ENCODE measurements around the gene BPIFA2. TPM values are rescaled to one million over a fixed set of nuclear protein-coding genes. Genes with fewer than 3 reads are reported as not detected.
A peak's percentile ranks its signal among the peaks of the same experiment; 100 is the strongest.

Gene BPIFA2
- total and polyA plus RNA-seq, 12 donors, result not detected

DNA sequence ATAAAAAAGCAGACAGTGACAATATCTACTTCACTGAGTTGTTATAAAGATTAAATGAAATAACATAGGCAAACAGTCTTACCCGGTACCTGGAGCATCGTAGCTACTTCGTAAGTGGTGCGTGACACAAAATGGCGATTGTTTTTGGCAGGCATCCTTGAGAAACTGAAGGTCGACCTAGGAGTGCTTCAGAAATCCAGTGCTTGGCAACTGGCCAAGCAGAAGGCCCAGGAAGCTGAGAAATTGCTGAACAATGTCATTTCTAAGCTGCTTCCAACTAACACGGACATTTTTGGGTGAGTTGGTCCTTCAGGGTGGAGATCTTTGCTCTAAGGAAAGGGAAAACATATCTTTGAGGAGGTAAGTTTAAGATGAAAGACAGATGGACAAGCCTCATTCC lies 4.8 kb downstream of the BPIFA2 start:
- Histone ChIP-seq H3K4me3 (no peak overlapping the region), H3K27me3 (no peaks in the 10 kb centered on the region), H3K36me3 (replicated peaks in 1 of 2) (no peaks in the 10 kb centered on the region), H3K27ac (no peak overlapping the region), H3K4me1 (replicated peaks in 1 of 2) (no peaks in the 10 kb centered on the region), H3K9me3 (replicated peaks in 1 of 3) (peaks cover 0 to 8% (median 0%) of the 10 kb centered on the region in 3 donors)
- WGBS, 4 donors, result 21 to 33% (median 31%) methylated on average over 7 of the region's 7 CpGs
- intact Hi-C loops (cut with DNase I), result no loop called here
- TF ChIP-seq CTCF (IDR thresholded peaks at IDR 0.05), result no peak
- no peak for TF ChIP-seq POLR2A (IDR thresholded peaks at IDR 0.05)
- peak; percentile 21 to 79 (median 70) for DNase-seq

DNA sequence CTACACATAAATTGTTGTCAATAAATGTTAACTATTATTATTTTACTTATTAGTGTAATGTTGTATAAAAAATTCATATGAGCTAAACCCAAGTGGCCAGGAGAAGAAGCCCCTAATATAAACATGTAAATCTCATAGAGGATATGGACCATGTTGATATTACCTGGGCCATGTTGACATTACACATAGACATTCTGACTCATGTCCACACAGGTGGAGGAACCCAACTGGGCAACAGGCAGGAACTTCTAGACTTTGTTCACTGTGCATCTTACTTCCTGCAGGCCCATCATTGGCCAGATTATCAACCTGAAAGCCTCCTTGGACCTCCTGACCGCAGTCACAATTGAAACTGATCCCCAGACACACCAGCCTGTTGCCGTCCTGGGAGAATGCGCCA lies 7.2 kb downstream of the BPIFA2 start:
- Histone ChIP-seq H3K9me3 (replicated peaks in 1 of 3) (no peaks in the 10 kb centered on the region), H3K27ac (no peak overlapping the region), H3K27me3 (no peaks in the 10 kb centered on the region), H3K36me3 (replicated peaks in 1 of 2) (no peaks in the 10 kb centered on the region), H3K4me1 (replicated peaks in 1 of 2) (no peaks in the 10 kb centered on the region), H3K4me3 (no peak overlapping the region)
- TF ChIP-seq POLR2A (IDR thresholded peaks at IDR 0.05) (no peak), CTCF (IDR thresholded peaks at IDR 0.05) (no peak)
- 84 to 95% (median 92%) methylated on average over 3 of the region's 3 CpGs for WGBS, 4 donors
- no peak for DNase-seq
- intact Hi-C loops (cut with DNase I), result no loop called here

DNA sequence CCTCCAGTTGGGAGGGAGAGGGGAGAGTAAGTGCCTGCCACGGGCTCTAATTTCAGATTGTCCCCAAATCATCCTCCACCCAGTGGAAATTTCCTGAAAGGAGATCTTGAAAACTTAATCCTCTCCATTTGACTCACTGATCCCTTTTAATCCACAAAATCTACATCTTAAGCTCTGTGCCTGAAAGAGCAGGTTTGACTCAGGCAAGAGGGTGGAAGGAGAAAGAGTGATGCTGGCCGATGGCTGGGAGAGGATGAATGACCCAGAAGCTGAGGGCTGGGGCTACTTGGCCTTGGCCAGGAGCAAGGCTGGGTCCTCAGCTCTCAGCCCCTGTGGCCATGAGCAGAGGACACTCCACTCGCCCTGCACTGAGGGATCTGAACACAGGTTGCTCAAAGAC lies 8.1 kb downstream of the BPIFA2 start:
- Histone ChIP-seq H3K27ac (no peak overlapping the region), H3K27me3 (no peaks in the 10 kb centered on the region), H3K36me3 (replicated peaks in 1 of 2) (no peaks in the 10 kb centered on the region), H3K4me3 (no peak overlapping the region), H3K9me3 (replicated peaks in 1 of 3) (no peaks in the 10 kb centered on the region), H3K4me1 (replicated peaks in 1 of 2) (no peaks in the 10 kb centered on the region)
- no peak for DNase-seq
- intact Hi-C loops (cut with DNase I), result no loop called here
- WGBS, 4 donors, result 62 to 84% (median 77%) methylated on average over 3 of the region's 3 CpGs
- TF ChIP-seq POLR2A (IDR thresholded peaks at IDR 0.05), result no peak
- no peak for TF ChIP-seq CTCF (IDR thresholded peaks at IDR 0.05)

DNA sequence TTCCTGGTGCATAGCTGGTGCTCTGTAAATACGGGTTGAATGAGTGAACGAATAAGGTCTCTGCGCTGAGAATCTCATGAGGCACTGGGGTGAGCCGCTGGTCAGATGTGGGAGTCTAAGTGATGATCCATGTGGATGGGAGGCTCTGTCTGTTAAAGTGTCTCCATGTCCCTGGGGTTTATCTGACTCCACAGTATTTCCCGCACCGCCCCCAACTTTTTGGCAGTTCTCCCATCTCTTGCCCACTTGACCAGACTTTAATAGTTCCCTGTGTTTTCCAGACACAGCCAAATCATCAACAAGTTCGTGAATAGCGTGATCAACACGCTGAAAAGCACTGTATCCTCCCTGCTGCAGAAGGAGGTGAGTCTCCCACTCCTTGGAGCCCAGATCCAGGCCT lies 9.9 kb downstream of the BPIFA2 start:
- Histone ChIP-seq H3K27me3 (no peaks in the 10 kb centered on the region), H3K4me3 (no peak overlapping the region), H3K9me3 (replicated peaks in 1 of 3) (no peaks in the 10 kb centered on the region), H3K27ac (no peak overlapping the region), H3K36me3 (replicated peaks in 1 of 2) (no peaks in the 10 kb centered on the region), H3K4me1 (replicated peaks in 1 of 2) (no peaks in the 10 kb centered on the region)
- TF ChIP-seq POLR2A (IDR thresholded peaks at IDR 0.05), result no peak
- no peak for TF ChIP-seq CTCF (IDR thresholded peaks at IDR 0.05)
- intact Hi-C loops (cut with DNase I), result no loop called here
- WGBS, 4 donors, result 83 to 90% (median 86%) methylated on average over 9 of the region's 9 CpGs
- no peak for DNase-seq

All from adrenal gland (tissue), 12 donors.